Raji (cell line): ENCODE measurements around the gene HOXD13.

Experiments used
- POLR2A ChIP-seq: IDR thresholded peaks from 2 replicates; pipeline ENCODE4 v1.6.1; 2011; ENCODE audit warnings: low read depth, low read length, control low read depth; ENCODE audit not compliant: insufficient read depth

HOXD13 gene

DNA sequence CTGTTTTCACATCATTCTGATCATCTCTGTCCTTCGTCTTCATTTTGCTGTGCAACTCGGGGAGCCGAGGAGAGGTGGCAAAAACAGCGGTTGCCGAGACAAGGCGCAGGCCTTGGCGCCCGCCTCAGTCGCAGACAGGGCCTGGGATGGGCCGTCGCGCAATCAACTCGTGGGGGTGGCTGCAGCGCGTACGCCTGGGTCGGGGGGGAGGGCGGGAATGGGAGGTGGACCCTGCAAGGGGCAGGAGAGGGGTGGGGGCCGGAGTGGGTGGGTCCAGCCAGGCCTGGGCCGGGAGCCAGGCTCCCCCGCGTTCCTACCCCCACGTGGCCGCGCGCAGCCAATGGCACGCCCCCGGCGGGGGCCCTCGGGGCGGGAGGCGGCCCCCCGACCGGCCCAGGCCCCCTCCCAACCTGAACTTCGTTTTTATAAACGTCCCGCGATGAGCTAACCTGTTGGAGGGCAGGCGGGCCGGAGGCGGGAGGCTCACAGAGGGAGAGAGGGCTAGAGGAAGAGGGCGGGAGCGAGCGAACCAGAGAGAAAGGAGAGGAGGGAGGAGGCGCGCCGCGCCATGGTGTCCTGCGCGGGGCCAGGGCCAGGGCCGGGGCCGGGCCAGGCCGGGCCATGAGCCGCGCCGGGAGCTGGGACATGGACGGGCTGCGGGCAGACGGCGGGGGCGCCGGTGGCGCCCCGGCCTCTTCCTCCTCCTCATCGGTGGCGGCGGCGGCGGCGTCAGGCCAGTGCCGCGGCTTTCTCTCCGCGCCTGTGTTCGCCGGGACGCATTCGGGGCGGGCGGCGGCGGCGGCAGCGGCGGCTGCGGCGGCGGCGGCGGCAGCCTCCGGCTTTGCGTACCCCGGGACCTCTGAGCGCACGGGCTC is at the start of gene HOXD13:
TSS of gene HOXD13 (plus strand) at position 452 of the 875 bp plus-strand sequence. CDS start at position 622, 170 bp downstream.
- no peak for TF ChIP-seq POLR2A

- TF ChIP-seq POLR2A: no peak
Observed at GRCh38 chr2:176056406-176056805, 36.1 kb upstream of the HOXD13 start.

GRCh38 chr2:176063958-176064357 is 28.6 kb upstream of the HOXD13 start:
- no peak for TF ChIP-seq POLR2A

DNA sequence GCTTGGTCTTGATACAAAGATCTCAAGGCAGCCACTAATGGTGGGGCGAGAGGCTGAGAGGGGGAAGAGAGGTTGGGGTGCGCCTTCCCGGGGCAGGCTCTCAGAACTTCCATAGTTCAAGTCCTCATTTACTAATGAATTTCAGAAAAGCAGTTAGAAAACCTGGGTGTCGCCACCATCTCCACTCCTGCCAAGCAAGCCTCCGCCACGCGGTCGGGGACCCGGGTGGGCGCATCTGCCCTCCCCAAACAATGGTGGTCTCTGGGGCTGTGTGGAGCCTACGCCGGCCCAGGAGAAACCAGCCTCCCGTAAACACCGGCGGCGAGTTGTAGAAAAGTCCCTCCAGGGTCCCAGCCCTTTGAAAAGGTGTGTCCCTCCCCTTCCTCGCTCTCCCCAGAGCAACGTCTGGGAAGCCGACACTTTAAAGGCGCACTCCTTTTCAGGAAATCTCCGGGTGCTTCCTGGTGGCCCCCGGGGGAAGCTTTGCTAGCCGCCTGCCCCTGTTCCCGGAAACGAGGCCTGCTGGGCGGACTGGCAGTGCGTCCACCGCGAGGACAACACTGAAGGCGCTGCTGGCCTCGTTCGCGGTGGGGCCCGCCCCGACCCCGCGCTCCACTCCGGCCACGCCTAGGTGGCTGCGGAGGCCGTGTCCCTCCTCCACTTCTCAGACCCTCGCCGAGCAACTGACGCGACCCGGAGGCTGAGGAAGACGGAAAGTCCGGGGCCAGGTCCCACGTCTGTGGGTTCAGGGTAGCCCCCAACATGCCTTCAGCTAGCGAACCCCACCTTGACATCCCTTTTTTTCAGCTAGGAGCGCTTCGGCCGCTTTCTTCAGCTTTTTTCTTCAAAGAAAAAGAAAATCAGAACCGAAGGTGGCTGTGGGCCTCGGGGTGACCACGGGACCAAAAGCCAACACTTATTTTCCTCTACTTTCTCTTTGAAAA is 25.6 kb upstream of the HOXD13 start:
- TF ChIP-seq POLR2A: no peak

- no peak for TF ChIP-seq POLR2A
Observed at GRCh38 chr2:176067589-176068418, 24.7 kb upstream of the HOXD13 start.

- TF ChIP-seq POLR2A: no peak
Observed at GRCh38 chr2:176068419-176068832, 24.1 kb upstream of the HOXD13 start.

GRCh38 chr2:176071330-176072291 is 20.9 kb upstream of the HOXD13 start:
- no peak for TF ChIP-seq POLR2A

GRCh38 chr2:176072292-176072669 is 20.2 kb upstream of the HOXD13 start:
- TF ChIP-seq POLR2A: no peak

GRCh38 chr2:176072951-176073904 is 19.3 kb upstream of the HOXD13 start:
- TF ChIP-seq POLR2A: no peak

DNA sequence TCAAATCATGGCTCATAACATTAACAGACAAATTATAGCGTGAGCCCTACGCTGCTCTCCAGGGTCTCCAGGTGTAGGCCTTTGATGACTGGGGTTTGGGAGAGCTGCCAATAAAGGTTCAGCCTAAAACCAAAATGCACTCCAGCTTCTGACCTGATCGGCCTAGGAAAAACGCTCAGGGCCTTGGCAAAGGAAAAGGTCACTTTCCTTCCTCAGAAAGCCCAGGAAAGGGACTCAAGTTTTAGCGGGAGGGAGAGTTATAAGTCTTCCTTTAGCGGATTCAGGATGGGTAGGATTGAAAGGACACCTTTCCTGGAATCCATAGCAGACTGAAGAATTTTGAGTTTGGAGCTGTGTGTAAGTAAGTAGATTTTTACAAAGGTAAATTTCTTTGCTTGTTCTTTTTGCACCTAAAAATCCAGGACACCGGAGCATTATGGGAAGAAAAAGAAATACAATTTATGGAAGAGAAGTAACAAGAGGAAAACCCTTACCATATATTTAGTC is 17.5 kb upstream of the HOXD13 start:
- no peak for TF ChIP-seq POLR2A

GRCh38 chr2:176075481-176075880 is 17.0 kb upstream of the HOXD13 start:
- no peak for TF ChIP-seq POLR2A

DNA sequence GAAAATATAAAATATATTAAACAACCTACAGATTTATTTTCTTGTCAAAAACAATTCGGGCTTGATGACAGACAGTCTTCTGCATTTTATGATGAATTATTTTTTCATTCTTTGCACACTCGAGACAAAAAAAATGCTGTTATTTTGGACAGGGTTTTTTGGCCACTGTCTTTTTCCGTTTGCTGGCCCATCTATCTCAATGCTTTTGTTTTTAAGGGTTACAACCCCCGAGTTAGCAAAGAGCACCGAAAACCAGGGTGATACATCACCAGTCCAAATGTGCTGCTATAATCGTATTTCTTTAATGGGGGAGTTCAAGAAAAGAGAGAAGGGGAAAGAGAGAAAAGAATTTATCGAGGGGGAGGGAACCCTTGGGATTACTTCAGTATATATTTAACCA is 16.5 kb upstream of the HOXD13 start:
- TF ChIP-seq POLR2A: no peak

DNA sequence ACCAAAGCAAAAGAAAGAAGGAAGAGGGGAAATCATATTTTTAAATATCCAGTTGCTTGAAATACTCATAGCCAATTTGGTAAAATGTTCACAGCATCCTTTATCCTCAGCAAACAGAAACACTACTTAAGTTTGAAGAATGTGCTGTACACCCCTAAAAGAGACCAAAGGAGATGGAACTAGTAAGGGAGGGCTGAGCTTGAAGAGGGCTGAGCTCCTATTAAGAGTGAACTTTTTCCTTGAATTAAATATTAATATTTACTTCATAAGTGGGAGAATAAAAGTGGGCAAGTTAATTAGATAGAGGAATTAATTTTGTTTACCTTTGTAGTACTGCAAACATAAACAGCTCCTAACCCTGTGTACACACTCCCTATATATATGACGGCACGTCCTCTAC is 15.7 kb upstream of the HOXD13 start:
- TF ChIP-seq POLR2A: no peak
